ENCODE data around the gene MMP23B. TPM values are rescaled to one million over a fixed set of nuclear protein-coding genes. Genes with fewer than 3 reads are reported as not detected.
"Not testable (repeated sequence)": the region's sequence is repeated elsewhere in the genome, so short reads cannot be mapped to it uniquely, and the experiment has no call there.

The MMP23B gene
- total RNA-seq, 4 donors from 2014 or later = 9.8 to 61.7 (median 18.5) TPM

DNA sequence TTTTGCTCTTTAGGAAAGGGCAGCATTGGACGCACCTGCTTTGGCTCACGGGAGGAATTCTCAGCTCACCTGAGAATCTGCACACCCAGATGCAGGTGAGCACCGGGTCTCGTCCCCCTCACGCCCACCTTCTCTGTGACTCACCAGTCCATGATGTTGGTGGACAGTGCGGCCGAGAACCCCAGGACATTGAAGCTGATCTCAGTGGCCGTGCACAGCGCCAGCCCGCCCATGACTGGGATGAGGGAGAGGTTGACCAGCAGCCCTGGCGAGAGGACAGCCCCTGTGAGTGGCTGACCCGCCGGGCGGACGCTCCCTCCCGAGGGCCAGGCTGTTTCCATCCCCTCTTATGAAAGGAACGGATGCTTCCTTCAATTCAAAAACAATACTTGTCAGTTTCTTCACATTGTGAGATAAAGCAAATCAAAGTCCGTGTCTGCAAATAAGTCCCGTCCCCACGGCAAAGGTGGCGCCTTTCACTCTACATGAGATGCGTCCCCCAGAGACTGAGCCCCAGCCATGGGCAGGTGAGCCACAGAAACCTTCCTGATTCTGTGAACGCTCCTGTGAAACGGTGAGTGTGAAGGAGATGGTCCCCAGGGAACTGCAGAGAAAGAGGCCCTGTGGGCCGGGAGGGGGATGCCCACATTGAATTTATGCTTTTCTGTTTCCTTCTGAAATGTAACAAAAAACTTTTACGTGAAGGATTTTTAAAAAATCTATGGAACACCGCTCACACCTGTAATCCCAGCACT is 39.6 kb downstream of the MMP23B start:
- TF ChIP-seq, protein P1, sequence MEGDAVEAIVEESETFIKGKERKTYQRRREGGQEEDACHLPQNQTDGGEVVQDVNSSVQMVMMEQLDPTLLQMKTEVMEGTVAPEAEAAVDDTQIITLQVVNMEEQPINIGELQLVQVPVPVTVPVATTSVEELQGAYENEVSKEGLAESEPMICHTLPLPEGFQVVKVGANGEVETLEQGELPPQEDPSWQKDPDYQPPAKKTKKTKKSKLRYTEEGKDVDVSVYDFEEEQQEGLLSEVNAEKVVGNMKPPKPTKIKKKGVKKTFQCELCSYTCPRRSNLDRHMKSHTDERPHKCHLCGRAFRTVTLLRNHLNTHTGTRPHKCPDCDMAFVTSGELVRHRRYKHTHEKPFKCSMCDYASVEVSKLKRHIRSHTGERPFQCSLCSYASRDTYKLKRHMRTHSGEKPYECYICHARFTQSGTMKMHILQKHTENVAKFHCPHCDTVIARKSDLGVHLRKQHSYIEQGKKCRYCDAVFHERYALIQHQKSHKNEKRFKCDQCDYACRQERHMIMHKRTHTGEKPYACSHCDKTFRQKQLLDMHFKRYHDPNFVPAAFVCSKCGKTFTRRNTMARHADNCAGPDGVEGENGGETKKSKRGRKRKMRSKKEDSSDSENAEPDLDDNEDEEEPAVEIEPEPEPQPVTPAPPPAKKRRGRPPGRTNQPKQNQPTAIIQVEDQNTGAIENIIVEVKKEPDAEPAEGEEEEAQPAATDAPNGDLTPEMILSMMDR (IDR thresholded peaks at IDR 0.05) = no peak
- DNase-seq (ENCODE audit: low spot score) (no peak), ATAC-seq (ENCODE audit: low FRiP score) (no peak)

DNA sequence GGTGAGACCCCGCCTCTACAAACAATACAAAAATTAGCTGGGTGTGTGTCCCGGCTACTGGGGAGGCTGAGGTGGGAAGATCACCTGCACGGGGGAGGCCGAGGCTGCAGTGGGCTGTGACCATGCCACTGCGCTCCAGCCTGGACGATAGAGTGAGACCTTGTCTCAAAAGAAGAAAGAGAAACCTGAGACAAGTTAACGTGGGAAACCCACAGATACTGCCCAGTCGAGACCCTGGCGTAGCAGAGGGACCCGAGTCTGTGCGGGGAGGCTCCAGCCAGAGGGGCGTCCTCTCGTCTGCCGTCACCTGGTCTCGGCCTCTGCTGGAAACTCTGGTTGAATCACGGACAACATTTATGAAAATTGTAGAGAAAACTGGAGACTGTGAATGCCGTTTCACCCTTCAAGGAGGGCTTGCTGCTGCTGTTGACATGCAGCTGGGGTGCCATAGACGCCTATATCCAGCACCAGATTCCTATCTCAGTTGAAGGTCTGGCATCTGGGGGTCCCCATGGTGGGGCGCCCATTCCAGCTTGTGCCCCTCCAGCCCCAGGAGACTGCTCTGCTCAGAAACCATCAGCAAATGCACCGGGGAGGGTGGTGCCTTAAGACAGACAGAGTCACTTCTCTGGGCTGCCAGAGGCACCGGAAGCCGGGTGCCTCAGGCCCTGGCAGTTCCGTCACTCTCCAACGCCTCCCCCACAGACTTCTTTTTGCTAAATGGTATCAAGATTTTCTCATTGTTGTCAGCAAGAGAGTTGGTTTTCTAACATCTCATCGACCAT is 40.4 kb downstream of the MMP23B start:
- no peak for DNase-seq (ENCODE audit: low spot score)

DNA sequence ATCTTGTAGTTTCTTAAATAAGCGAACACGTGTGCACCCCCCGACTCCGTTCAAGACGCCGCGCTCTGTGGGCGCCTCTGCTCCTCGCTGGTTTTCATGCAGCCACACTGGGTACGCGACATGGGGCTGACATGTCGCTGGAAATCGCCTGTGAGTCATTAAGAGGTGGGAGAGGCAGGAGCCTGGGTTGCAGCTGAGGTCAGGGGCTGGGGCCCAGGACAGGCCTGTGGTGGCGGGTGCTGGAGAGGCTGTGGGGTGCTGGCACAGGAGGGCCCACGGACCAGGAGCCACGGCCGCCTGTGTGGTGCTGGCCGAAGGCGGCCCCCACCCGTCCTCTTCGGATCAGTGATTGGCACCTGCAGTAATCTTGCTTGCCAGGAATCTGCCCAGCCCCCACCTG is 42.8 kb downstream of the MMP23B start:
- not testable (repeated sequence) for ATAC-seq (ENCODE audit: low FRiP score); DNase-seq (ENCODE audit: low spot score)

More for the DNA sequence above, 40.4 kb downstream of the MMP23B start:
- ATAC-seq (ENCODE audit: low FRiP score) = no peak
- TF ChIP-seq, protein P1 (IDR thresholded peaks at IDR 0.05) = no peak

- DNase-seq (ENCODE audit: low spot score); ATAC-seq (ENCODE audit: low FRiP score): not testable (repeated sequence)
Observed at GRCh38 chr1:1675218-1675617, 43.2 kb downstream of the MMP23B start.

DNA sequence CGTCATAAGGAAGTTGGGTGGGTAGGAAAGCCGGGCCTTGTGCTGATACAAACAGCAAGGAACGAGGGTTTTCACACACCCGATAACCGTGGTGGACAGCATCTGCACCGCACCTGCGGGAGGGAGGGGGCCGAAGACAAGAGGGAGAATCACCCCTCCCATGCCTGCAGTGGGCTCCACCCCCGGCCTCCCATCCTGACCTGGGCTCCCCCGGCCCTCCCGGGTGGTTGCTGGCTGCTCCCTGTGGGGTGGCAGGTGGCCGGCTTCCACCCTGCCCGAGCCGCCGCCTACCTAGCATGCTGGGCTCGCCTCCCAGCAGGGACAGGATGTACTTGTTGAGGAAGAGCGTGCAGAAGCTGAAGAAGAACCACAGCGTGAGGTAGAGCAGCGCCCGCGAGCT is 44.1 kb downstream of the MMP23B start:
- DNase-seq (ENCODE audit: low spot score); ATAC-seq (ENCODE audit: low FRiP score): not testable (repeated sequence)

GRCh38 chr1:1677718-1678580 is 46.0 kb downstream of the MMP23B start:
- ATAC-seq (ENCODE audit: low FRiP score) = no peak
- TF ChIP-seq, protein P1 (IDR thresholded peaks at IDR 0.05) = no peak

DNA sequence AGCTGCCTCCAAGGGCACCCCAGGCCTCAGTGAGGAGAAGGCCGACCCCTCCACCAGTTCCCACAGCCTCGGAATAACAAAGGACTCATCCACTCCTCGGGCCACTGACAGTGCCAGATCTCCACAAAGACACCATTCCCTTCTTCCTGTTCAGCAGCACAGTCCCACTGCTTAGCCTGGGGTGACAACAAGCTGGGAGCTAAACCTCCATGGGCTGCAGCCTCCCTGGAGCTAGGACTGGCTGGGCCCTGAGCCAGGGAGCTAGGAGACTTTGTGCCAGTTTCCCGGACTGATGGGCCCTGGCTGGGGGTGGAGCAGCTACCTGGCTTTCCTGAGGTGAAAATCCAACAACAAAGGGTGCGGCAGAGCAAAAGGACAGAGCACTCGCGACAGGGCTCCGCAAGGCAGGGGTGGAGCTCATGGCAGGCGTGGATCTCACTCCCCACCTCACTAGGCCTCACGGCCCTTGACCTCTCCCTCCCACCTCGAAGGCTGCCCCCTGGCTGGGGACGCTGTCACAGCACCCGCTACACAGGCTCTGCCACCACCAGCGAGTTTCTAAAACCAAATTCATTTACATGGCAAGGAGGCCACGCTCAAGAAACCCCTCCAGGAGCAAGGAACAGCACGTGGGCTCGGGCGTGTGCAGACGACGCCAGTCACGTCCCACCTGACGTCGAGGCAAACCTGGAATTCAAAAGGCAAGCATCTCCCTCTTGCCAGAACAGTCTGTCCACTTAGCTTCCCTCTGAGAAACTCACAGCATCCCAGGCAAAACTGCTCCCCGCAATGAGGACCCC is 46.8 kb downstream of the MMP23B start:
- ATAC-seq (ENCODE audit: low FRiP score) (no peak), DNase-seq (ENCODE audit: low spot score) (no peak)

More at GRCh38 chr1:1677718-1678580, 46.0 kb downstream of the MMP23B start:
- DNase-seq (ENCODE audit: low spot score) = no peak

More for the DNA sequence above, 46.8 kb downstream of the MMP23B start:
- TF ChIP-seq, protein P1 (IDR thresholded peaks at IDR 0.05) = no peak
